Fibroblast of lung (primary cell): ENCODE measurements around the gene RUFY3. TPM values are rescaled to one million over a fixed set of nuclear protein-coding genes. Genes with fewer than 3 reads are reported as not detected.

Experiments
- DNase-seq, 2 donors: peaks; one replicate each; pipeline versions ENCODE4 v3.0.0 to v3.0.0-alpha.2; 2010; ENCODE audit warnings: low read depth in 2 of 2
- H2AFZ ChIP-seq: 2 replicates; pipeline ENCODE4 v1.5.1; 2012; ENCODE audit warnings: low read length, control low read depth, inconsistent platforms
- H3K27ac ChIP-seq: 2 replicates; pipeline ENCODE4 v1.5.1; 2011; ENCODE audit warnings: low read length, control low read depth; ENCODE audit not compliant: insufficient read depth
- H3K27me3 ChIP-seq: 2 replicates; pipeline ENCODE4 v1.5.1; 2011; ENCODE audit warnings: mild to moderate bottlenecking, low read length; ENCODE audit not compliant: control insufficient read depth, insufficient read depth
- H3K36me3 ChIP-seq: 2 replicates; pipeline ENCODE4 v1.5.1; 2011; ENCODE audit warnings: low read length; ENCODE audit not compliant: control insufficient read depth, insufficient read depth
- H3K4me1 ChIP-seq: 2 replicates; pipeline ENCODE4 v1.5.1; 2011; ENCODE audit warnings: low read length; ENCODE audit not compliant: control insufficient read depth, insufficient read depth; ENCODE audit errors: extremely low read depth
- H3K4me2 ChIP-seq: 2 replicates; pipeline ENCODE4 v1.5.1; 2011; ENCODE audit warnings: low read length, control low read depth; ENCODE audit not compliant: insufficient read depth; ENCODE audit errors: extremely low read depth
- H3K4me3 ChIP-seq, 4 experiments: fragments of 200-600 bp in 1 of 4; sonication (generic) in 1 of 4; replicated peaks in 1 of 4; 2 replicates each; pipeline ENCODE4 v1.5.1; 2011 to 2016; ENCODE audit warnings: low read length in 4 of 4, low read depth in 3 of 4, mild to moderate bottlenecking in 3 of 4, control low read depth in 2 of 4, inconsistent platforms in 1 of 4, mixed read lengths in 1 of 4; ENCODE audit not compliant: insufficient read depth in 1 of 4; ENCODE audit errors: control extremely low read depth in 1 of 4
- H3K79me2 ChIP-seq: 2 replicates; pipeline ENCODE4 v1.5.1; 2012; ENCODE audit warnings: mild to moderate bottlenecking, low read length, inconsistent platforms; ENCODE audit not compliant: control insufficient read depth, insufficient read depth
- H3K9ac ChIP-seq: 2 replicates; pipeline ENCODE4 v1.5.1; 2011; ENCODE audit warnings: mild to moderate bottlenecking, low read length, control low read depth; ENCODE audit not compliant: insufficient read depth
- H3K9me3 ChIP-seq: 2 replicates; pipeline ENCODE4 v1.5.1; 2012; ENCODE audit warnings: low read depth, low read length; ENCODE audit not compliant: control insufficient read depth, insufficient read depth
- H4K20me1 ChIP-seq: 2 replicates; pipeline ENCODE4 v1.5.1; 2011; ENCODE audit warnings: low read length; ENCODE audit not compliant: control insufficient read depth, insufficient read depth; ENCODE audit errors: extremely low read depth
- EZH2 ChIP-seq: IDR thresholded peaks from 2 replicates; pipeline ENCODE4 v1.5.1; 2012; ENCODE audit warnings: low read length, control low read depth, mild to moderate bottlenecking; ENCODE audit errors: missing control alignments
- polyA plus RNA-seq, 2 donors: library from polyadenylated mRNA; depleted of rRNA in 1 of 2; stranded (reverse) in 1 of 2; unstranded in 1 of 2; fragments of >200 nt; gene quantifications; 2 replicates each; pipeline ENCODE4 v1.2.1, GENCODE V29; 2011 to 2012; ENCODE audit warnings: missing spikeins in 1 of 2
- total RNA-seq: library from RNA; depleted of rRNA; stranded (reverse); fragments of >200 nt; gene quantifications from 2 replicates; pipeline ENCODE4 v1.2.1, GENCODE V29; 2014
- TF ChIP-seq, protein P1 (sequence below), 2 donors: IDR thresholded peaks in 1 of 2; conservative IDR thresholded peaks in 1 of 2; 1 replicate in 1 of 2; 2 replicates in 1 of 2; pipeline ENCODE4 v1.5.1; 2011 to 2012; ENCODE audit warnings: low read length in 2 of 2, control low read depth in 1 of 2, inconsistent platforms in 1 of 2, low read depth in 1 of 2, mild to moderate bottlenecking in 1 of 2

The RUFY3 gene
- total and polyA plus RNA-seq, 2 donors (not counting 1 experiment from before 2014, with no cell fraction given) = 36.3 to 97.8 TPM

GRCh38 chr4:70787496-70787895, 65.7 kb downstream of the RUFY3 start:
- no peak for DNase-seq
- Histone ChIP-seq H3K9ac (no peak overlapping the region), H3K79me2 (no peaks in the 10 kb centered on the region), H3K4me1 (no peaks in the 10 kb centered on the region), H3K27ac (no peak overlapping the region), H2AFZ (no peak overlapping the region), H3K4me2 (no peak overlapping the region), H3K27me3 (no peaks in the 10 kb centered on the region), H3K4me3 (no peak overlapping the region), H3K36me3 (peaks cover 4% of the 10 kb centered on the region), H4K20me1 (no peaks in the 10 kb centered on the region), H3K9me3 (no peaks in the 10 kb centered on the region)
- TF ChIP-seq EZH2 = no peak
- TF ChIP-seq, protein P1, sequence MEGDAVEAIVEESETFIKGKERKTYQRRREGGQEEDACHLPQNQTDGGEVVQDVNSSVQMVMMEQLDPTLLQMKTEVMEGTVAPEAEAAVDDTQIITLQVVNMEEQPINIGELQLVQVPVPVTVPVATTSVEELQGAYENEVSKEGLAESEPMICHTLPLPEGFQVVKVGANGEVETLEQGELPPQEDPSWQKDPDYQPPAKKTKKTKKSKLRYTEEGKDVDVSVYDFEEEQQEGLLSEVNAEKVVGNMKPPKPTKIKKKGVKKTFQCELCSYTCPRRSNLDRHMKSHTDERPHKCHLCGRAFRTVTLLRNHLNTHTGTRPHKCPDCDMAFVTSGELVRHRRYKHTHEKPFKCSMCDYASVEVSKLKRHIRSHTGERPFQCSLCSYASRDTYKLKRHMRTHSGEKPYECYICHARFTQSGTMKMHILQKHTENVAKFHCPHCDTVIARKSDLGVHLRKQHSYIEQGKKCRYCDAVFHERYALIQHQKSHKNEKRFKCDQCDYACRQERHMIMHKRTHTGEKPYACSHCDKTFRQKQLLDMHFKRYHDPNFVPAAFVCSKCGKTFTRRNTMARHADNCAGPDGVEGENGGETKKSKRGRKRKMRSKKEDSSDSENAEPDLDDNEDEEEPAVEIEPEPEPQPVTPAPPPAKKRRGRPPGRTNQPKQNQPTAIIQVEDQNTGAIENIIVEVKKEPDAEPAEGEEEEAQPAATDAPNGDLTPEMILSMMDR (conservative IDR thresholded peaks at IDR 0.05 in 1 of 2, IDR thresholded peaks at IDR 0.05 in 1 of 2; ENCODE audit: low read depth in 1 of 2, low read length in 2 of 2) = no peak

GRCh38 chr4:70788733-70789132, 67.0 kb downstream of the RUFY3 start:
- TF ChIP-seq, protein P1 (conservative IDR thresholded peaks at IDR 0.05 in 1 of 2, IDR thresholded peaks at IDR 0.05 in 1 of 2; ENCODE audit: low read depth in 1 of 2, low read length in 2 of 2) = no peak
- no peak for TF ChIP-seq EZH2
- Histone ChIP-seq H4K20me1 (no peaks in the 10 kb centered on the region), H3K4me1 (no peaks in the 10 kb centered on the region), H3K79me2 (no peaks in the 10 kb centered on the region), H3K4me3 (no peak overlapping the region), H3K9me3 (no peaks in the 10 kb centered on the region), H3K4me2 (no peak overlapping the region), H2AFZ (no peak overlapping the region), H3K36me3 (peaks cover 4% of the 10 kb centered on the region), H3K9ac (no peak overlapping the region), H3K27ac (no peak overlapping the region), H3K27me3 (no peaks in the 10 kb centered on the region)
- no peak for DNase-seq

- Histone ChIP-seq H3K79me2 (no peaks in the 10 kb centered on the region), H3K27me3 (no peaks in the 10 kb centered on the region), H3K36me3 (peaks cover 8% of the 10 kb centered on the region), H3K4me2 (no peak overlapping the region), H2AFZ (no peak overlapping the region), H3K27ac (no peak overlapping the region), H3K9me3 (no peaks in the 10 kb centered on the region), H3K9ac (no peak overlapping the region), H3K4me1 (no peaks in the 10 kb centered on the region), H3K4me3 (no peak overlapping the region), H4K20me1 (no peaks in the 10 kb centered on the region)
- TF ChIP-seq, protein P1 (conservative IDR thresholded peaks at IDR 0.05 in 1 of 2, IDR thresholded peaks at IDR 0.05 in 1 of 2; ENCODE audit: low read depth in 1 of 2, low read length in 2 of 2) = no peak
- no peak for TF ChIP-seq EZH2
- no peak for DNase-seq
Measured at GRCh38 chr4:70793626-70794025, 71.9 kb downstream of the RUFY3 start.
